Amniotic stem cell (primary cell): ENCODE results near the gene RNF224.
A peak's percentile ranks its signal among the peaks of the same experiment; 100 is the strongest.

Experiments
- DNase-seq: peaks from one replicate; lab custom pipeline; 2025; lab: John Stamatoyannopoulos, UW

The RNF224 gene

DNA sequence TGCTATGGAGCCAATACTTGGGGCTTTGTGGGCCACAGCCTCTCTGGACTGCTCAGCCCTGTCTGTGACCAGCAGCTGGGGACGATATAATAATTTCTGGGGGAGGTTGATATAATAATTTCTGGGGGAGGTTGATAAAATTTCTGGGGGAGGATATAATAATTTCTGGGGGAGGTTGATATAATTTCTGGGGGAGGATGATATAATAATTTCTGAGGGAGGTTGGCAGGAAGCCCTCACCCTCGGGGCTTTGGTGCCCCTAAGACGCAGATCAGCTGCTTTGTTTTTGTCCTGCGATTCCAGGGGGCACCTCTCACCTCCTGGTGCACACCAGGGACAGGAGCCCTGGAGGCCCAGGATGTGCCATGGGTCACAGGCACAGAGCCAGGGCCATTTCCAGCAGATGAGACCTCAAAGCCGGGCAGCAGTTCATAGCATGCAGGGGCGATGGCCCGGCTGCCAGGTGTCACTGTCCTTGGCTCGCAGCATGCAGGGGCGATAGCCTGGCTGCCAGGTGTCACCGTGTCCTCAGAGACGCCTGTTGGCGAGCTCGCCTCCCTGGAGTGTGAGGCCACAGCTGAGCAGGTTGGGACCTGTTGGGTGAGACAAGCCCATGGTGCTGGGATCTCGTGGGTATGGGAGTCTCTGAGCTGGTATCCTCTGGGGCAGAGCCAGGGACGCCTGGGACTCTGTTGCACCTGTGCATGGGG, 46.5 kb downstream of the RNF224 start:
- no peak for DNase-seq

DNA sequence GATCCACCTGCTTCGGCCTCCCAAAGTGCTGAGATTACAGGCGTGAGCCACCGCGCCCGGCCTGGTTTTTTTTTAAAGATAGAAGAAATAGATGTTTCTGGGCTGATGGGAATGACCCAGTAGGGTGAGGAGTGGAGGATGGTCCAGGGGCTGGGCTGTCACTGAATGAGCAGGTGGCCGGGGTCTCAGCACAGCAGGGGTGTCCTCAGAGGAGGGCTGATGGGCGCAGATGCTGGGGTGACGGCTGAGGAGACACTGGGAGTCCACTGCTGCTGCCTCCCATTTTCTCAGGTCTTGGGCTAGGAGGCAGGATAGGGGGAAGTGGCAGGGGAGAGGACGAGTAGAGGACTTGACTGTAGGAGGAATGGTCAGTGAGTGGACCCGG, 47.9 kb downstream of the RNF224 start:
- DNase-seq: no peak

DNA sequence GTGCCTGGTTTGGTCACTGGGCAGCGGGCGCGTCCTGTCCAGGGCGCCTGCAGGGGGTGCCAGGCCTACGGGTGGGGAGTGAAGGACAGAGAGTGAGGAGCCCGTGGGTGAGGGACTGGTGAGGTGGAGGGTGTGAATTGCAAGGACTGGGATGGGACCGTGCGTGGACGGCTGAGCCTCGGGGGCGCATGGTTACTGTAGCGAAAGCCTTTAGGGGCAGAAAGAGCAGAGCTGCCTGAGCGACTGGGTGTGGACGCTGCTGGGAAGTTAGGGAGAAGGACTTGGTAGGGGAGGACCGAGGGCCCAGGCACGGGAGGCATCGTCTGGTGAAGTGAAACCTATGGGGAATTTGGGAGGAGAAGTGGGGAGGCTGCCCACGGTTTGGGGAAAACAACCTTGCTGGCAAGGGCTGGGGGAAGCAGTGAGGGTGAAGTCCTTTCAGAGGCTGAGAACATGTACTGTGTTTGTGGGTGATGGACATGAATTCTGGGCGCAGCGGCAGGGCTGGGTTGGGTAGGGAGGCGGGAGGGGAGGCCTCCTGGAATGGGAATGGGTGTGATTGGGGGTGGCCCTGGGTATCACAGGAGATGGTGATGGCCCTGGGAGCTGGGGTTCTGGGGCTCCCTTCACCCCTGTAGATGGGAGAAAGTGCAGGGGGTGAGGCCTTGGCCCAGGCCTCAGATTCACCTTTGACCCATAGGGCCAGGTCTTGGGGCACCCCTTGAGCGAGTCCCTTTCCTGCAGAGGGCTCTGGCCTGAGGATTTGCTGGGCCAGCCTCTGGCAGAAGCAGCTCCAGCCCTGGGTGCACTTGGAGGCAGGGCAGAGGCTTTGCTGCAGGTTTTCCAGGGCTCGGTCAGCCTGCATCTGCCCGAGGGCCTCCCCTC, 48.5 kb downstream of the RNF224 start:
- no peak for DNase-seq

DNA sequence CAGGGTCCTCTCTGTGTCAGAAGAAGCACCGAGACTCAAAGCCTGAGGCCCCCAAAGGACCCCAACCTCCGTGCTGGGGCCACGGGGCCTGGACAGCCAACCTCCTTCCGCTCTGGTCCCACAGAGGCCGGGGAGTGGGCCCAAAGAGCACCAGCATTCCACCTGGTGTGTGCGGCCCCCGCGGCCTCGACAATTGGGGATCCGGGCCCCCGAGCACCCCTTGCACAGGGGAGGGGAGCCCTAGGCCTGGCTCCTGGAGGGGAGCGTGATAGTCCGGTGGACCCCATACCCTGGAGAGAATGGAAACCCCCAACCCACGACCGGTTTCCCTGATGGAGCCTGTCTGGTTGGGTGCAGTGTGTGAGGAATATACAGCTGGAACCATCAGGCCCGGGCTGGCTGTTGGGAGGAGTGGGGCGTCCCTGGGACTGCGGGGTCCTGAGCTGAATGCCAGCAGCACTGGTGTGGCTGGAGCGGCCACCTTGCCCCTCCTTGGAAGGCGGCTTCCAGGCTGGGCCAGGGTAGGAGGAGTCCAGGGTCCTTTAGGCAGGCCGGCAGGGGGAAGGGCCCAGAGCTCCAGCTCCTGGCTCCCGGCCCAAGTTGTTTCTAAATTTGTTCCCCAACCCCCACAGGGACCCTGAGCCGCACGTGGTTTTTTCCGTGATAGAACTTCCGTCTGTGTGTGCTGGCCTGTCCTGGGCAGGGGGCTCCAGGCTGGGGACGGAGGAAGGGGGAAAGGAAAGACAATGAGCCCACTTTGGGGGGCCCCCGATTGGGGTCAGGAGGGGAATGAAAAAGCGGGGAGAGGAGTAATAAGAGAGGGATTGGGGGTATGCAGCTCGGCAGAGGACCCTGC, 49.4 kb downstream of the RNF224 start:
- no peak for DNase-seq

DNA sequence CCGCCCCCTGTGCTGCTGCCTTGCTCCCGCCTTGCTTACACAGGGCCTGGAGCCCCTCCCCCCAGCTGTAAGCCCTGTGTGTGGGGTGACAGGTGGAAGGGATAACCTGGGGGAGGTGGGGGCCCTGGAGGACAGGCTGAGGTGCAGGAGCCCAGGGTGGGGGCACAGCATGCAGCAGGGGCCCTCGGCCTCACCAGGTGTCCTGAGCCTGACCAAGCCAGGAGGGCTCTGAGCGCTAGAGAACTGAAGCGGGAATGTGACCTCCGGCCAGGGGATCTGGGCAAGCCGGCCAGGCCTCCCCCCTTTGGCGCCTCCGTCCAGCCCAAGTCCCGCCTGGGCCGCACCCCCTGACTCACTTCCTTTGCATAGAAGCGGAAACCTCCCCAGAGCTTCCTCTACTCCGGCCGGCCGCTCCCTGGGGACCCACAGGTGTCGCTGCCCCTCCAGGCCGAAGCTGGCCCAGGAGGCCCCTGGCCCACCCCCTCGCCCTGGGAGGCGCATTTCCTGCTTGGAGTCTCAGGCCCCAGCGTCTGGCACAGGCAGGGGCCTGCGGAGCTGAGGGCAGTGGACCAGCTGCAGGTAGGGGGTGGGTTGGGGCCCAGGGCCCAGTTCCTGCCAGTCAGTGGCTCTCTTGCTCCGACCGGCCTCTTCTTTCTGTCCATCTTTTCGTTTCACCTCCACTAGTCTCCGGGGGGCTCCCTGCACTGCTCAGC, 50.2 kb downstream of the RNF224 start, which contains the start of gene TOR4A:
Gene TOR4A, plus strand, starts transcription at position 398 of the 713 bp plus-strand sequence. CDS start 964 bp downstream, outside the sequence.
- DNase-seq: peak; percentile 88

DNA sequence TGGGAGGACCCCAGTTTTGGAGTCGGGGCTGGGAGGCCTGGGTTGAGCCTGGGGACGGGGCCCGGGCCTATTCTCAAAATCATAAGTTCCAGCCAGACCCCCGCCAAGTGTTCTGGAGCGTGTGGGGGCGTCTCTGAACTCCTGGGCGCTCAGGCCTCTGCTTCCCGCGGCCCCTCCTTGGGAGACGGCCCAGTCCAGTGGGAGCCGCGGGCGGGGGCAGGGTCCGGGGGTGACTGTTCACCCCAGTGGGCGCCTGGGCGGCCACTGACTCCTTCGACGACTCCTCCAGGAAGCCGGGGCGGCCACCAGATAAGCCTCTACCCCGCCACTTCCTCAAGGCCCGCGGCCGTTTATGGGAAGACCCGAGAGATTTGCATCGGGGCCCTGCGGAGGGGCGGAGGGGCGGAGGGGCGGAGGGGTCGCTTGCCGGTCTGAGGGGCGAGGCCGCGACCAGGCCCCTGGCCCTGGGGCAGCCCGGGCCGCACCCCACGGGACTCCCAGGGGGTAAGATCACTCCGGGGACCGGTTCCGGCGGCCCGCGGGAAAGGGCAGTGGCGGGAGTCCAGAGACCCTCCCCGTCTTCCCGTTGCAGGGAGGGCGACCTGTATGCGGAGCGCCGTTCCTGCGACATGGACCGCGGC, 50.9 kb downstream of the RNF224 start:
- DNase-seq: no peak
